HG03103 (cell line): ENCODE data around the gene C1QL2.

ENCODE experiments used
- ATAC-seq: cut with Tn5 transposase; IDR thresholded peaks from one replicate; pipeline ENCODE4 v1.9.1; 2021; ENCODE audit warnings: low read depth; ENCODE audit not compliant: unreplicated experiment

The C1QL2 gene

GRCh38 chr2:119180892-119181291, 22.3 kb upstream of the C1QL2 start:
- ATAC-seq, result no peak

- no peak for ATAC-seq
Measured at GRCh38 chr2:119179991-119180390, 21.4 kb upstream of the C1QL2 start.

- ATAC-seq, result no peak
Measured at GRCh38 chr2:119179202-119179601, 20.7 kb upstream of the C1QL2 start.

GRCh38 chr2:119178776-119179175, 20.2 kb upstream of the C1QL2 start:
- ATAC-seq, result no peak

GRCh38 chr2:119177838-119178190, 19.3 kb upstream of the C1QL2 start:
- ATAC-seq, result no peak

- no peak for ATAC-seq
Measured at GRCh38 chr2:119177171-119177837, 18.8 kb upstream of the C1QL2 start.

- ATAC-seq, result no peak
Measured at GRCh38 chr2:119175517-119175916, 17.0 kb upstream of the C1QL2 start.

GRCh38 chr2:119174993-119175347, 16.4 kb upstream of the C1QL2 start:
- no peak for ATAC-seq

GRCh38 chr2:119174216-119174992, 15.9 kb upstream of the C1QL2 start:
- ATAC-seq, result peak; percentile 71

GRCh38 chr2:119173556-119174060, 15.1 kb upstream of the C1QL2 start:
- ATAC-seq, result no peak

GRCh38 chr2:119170504-119170903, 12.0 kb upstream of the C1QL2 start:
- ATAC-seq, result no peak

- no peak for ATAC-seq
Measured at GRCh38 chr2:119169717-119170116, 11.2 kb upstream of the C1QL2 start.

- no peak for ATAC-seq
Measured at GRCh38 chr2:119160361-119160990, 1.9 kb upstream of the C1QL2 start.

GRCh38 chr2:119157850-119158511, 570 bp downstream of the C1QL2 start:
- no peak for ATAC-seq

GRCh38 chr2:119156891-119157773, 1.4 kb downstream of the C1QL2 start:
- ATAC-seq, result no peak

GRCh38 chr2:119156105-119156890, 2.3 kb downstream of the C1QL2 start:
- ATAC-seq, result no peak

GRCh38 chr2:119155633-119156032, 2.9 kb downstream of the C1QL2 start:
- no peak for ATAC-seq

- no peak for ATAC-seq
Measured at GRCh38 chr2:119154076-119154475, 4.5 kb downstream of the C1QL2 start.

GRCh38 chr2:119149611-119150010, 8.9 kb downstream of the C1QL2 start:
- no peak for ATAC-seq
